ENCODE data around the gene USP6NL. TPM values are rescaled to one million over a fixed set of nuclear protein-coding genes. Genes with fewer than 3 reads are reported as not detected.

The USP6NL gene
- total RNA-seq, 4 donors from 2014 or later: 13.2 to 24.6 (median 19.4) TPM

DNA sequence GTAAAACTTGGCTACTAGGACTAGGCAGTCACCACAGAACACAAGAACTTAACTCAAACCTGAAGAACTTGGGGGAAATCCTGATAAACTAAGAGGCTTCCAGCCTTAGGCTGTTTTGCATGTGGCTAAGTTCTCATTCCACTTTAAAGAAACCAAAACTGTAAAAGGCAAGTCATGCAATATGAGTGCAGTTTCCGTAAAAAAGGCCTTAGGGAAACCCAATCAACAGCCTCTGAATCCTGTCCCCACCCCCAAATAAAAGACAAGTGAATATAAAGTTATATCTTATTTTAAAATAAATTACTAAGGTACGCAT lies 95.1 kb downstream of the USP6NL start:
- TF ChIP-seq, protein P1, sequence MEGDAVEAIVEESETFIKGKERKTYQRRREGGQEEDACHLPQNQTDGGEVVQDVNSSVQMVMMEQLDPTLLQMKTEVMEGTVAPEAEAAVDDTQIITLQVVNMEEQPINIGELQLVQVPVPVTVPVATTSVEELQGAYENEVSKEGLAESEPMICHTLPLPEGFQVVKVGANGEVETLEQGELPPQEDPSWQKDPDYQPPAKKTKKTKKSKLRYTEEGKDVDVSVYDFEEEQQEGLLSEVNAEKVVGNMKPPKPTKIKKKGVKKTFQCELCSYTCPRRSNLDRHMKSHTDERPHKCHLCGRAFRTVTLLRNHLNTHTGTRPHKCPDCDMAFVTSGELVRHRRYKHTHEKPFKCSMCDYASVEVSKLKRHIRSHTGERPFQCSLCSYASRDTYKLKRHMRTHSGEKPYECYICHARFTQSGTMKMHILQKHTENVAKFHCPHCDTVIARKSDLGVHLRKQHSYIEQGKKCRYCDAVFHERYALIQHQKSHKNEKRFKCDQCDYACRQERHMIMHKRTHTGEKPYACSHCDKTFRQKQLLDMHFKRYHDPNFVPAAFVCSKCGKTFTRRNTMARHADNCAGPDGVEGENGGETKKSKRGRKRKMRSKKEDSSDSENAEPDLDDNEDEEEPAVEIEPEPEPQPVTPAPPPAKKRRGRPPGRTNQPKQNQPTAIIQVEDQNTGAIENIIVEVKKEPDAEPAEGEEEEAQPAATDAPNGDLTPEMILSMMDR (IDR thresholded peaks at IDR 0.05; ENCODE audit: low read depth): no peak

DNA sequence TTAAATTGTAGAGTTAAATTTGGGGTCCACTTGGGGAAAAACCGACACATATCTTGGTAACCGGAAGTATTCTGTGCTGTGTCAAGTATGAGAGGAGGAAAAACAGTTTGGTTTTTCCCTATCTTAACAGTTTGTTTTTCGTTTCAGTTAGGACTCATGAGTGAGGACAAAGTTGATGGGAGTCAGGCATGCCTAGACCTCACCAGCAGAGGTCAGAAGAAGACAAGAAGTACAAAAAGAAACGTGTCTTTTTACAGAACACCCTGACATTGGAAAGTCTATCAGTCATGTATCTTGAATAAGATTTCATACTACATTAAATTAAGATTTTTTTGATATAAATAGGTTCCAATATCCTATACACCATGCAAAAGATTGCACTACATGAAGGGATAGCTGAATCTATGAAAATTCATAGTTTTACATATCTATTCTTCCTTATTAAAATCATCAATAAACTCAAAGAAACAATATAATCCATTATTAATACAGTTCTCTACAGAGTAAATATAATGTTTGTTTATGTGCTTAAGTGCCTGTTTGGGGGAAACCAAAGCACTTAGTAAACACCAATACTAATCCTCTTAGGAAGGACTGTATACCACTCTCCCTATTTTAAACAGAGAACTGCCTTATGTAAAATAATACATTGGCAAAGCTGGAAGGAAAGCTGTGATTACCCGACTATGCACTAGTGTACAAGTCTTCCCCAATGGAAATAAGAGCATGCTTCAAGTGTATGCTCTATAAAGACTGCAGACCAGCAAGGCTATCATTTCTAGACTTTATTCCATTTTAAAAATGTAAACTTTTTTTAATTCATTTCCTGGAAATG lies 95.6 kb downstream of the USP6NL start:
- TF ChIP-seq, protein P1 (IDR thresholded peaks at IDR 0.05; ENCODE audit: low read depth): no peak

GRCh38 chr10:11513727-11514126 lies 97.7 kb downstream of the USP6NL start:
- TF ChIP-seq, protein P1 (IDR thresholded peaks at IDR 0.05; ENCODE audit: low read depth): no peak

- TF ChIP-seq, protein P1 (IDR thresholded peaks at IDR 0.05; ENCODE audit: low read depth): no peak
Measured at GRCh38 chr10:11512596-11512995, 98.9 kb downstream of the USP6NL start.

DNA sequence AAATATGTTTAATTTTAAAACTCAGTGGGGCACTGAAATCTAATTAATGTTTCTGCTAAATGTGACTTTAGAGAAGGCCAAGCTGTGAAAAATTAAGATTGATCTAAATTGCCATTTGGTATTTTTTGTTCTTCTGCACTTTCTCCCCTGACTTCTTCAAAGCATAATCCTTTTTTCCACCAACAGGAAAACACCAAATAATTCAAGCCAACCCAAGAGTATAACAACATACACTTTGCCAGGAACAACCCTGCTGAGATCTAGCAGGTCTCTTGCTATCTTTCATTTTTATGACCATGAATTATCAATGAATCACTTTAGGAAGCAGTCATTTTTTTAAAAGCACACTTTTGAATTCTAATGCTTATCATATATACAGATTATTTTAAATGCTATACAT lies 100.1 kb downstream of the USP6NL start:
- TF ChIP-seq, protein P1 (IDR thresholded peaks at IDR 0.05; ENCODE audit: low read depth): no peak

DNA sequence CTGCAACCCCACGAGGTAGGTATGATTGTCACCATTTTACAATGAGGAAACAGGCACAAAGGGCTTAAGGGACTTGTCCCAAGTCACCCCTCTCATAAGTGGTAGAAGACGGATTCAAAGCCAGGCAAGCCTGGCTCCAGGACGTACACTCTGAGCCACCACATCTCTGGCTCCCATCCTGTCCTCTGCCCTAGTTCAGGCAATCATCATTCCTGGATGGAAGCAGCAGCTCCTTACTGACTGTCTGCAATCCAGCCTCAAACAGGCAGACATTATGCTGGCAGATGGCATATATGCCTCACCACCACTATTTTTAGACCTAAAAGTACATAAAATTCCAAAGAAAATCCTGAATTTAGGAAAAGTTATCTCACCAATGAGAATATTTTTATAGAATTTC lies 100.7 kb downstream of the USP6NL start:
- TF ChIP-seq, protein P1 (IDR thresholded peaks at IDR 0.05; ENCODE audit: low read depth): no peak

- TF ChIP-seq, protein P1 (IDR thresholded peaks at IDR 0.05; ENCODE audit: low read depth): no peak
Measured at GRCh38 chr10:11510281-11510680, 101.2 kb downstream of the USP6NL start.
